Left lung (tissue), 14 donors: Measurements from ENCODE around the gene SPIN1. TPM values are rescaled to one million over a fixed set of nuclear protein-coding genes. Genes with fewer than 3 reads are reported as not detected.
"Not testable (repeated sequence)": the region's sequence is repeated elsewhere in the genome, so short reads cannot be mapped to it uniquely, and the experiment has no call there.

Experiments
- ATAC-seq: fragments of 200-7000 bp; cut with Tn5 transposase; one replicate; pipeline ENCODE4 v1.9.1; 2020; ENCODE audit warnings: moderate library complexity
- DNase-seq, 4 donors: peaks; one replicate each; pipeline ENCODE4 v3.0.0-alpha.2; 2013 to 2020
- H3K27ac ChIP-seq, 2 donors: fragments of 200-600 bp; sonication (generic) in 1 of 2; one replicate each; pipeline versions ENCODE4 v1.5.0 to v1.8.0; 2020 to 2021
- H3K27me3 ChIP-seq, 2 donors: fragments of 200-600 bp; sonication (generic) in 1 of 2; one replicate each; pipeline versions ENCODE4 v1.5.0 to v1.8.0; 2020 to 2021
- H3K36me3 ChIP-seq, 2 donors: fragments of 200-600 bp; sonication (generic) in 1 of 2; one replicate each; pipeline versions ENCODE4 v1.5.0 to v1.8.0; 2020 to 2021
- H3K4me1 ChIP-seq, 2 donors: fragments of 200-600 bp; one replicate each; pipeline ENCODE4 v1.8.0; 2021
- H3K4me3 ChIP-seq, 2 donors: fragments of 200-600 bp; sonication (generic) in 1 of 2; one replicate each; pipeline versions ENCODE4 v1.5.0 to v1.8.0; 2020 to 2021; ENCODE audit warnings: mild to moderate bottlenecking in 1 of 2
- H3K9me3 ChIP-seq, 2 donors: fragments of 200-600 bp; sonication (generic) in 1 of 2; one replicate each; pipeline versions ENCODE4 v1.5.0 to v1.8.0; 2020 to 2021
- intact Hi-C, 2 donors: fragments of 100-400 bp; cut with DNase I; formaldehyde crosslinking; loops; one replicate each; pipeline versions ENCODE4 v1.11.2 to v1.14.2; 2022
- long read RNA-seq, 12 donors: library from polyadenylated mRNA in 2 of 12; unstranded in 2 of 12; transcript quantifications; one replicate each; pipeline ENCODE4 v2.0.0 and lab custom pipeline, GENCODE V29; 2019 to 2026
- polyA plus RNA-seq, 6 donors: library from polyadenylated mRNA; unstranded; fragments of 120-200 nt; gene quantifications; one replicate each; pipeline ENCODE4 v1.2.1, GENCODE V29; 2013; ENCODE audit not compliant: insufficient read length in 6 of 6
- total RNA-seq, 2 donors: library from RNA; stranded (reverse); fragmentation: NEBNext Ultra II Directional; extraction: Animal tissue kit (Norgen Biotek cat#: 25700); gene quantifications; one replicate each; pipeline ENCODE4 v1.2.1, GENCODE V29; 2021
- TF ChIP-seq, protein P1 (sequence below), 2 donors: fragments of 200-600 bp; sonication (generic) in 1 of 2; IDR thresholded peaks; one replicate each; pipeline versions ENCODE4 v1.5.0 to v1.8.0; 2021; ENCODE audit warnings: antibody characterized with exemption in 2 of 2
- donor health status: DM: no; HTN: yes; CAD: no.
- donor health status: DM: no; HTN: no; CAD: no.

Gene SPIN1
- total RNA-seq (10 to 100 TPM; 56.1 to 71.6 TPM), polyA plus RNA-seq (100 to 1,000 TPM; 133 to 171 (median 156) TPM)
- long read RNA-seq, donor 1, full-length matches to known transcripts = 41 of 69 reads
- long read RNA-seq, donor 1, partial matches to known transcripts = 28 of 69 reads
- long read RNA-seq, donor 1, other reads (novel, unspliced or antisense) = 0 of 69 reads
- long read RNA-seq, donor 2, full-length matches to known transcripts = 35 of 64 reads
- long read RNA-seq, donor 2, partial matches to known transcripts = 29 of 64 reads
- long read RNA-seq, donor 2, other reads (novel, unspliced or antisense) = 0 of 64 reads
- long read RNA-seq, donor 3, full-length matches to known transcripts = 32 of 32 reads
- long read RNA-seq, donor 3, partial matches to known transcripts = 0 of 32 reads
- long read RNA-seq, donor 3, other reads (novel, unspliced or antisense) = 0 of 32 reads
- long read RNA-seq, donor 4, full-length matches to known transcripts = 1 of 7 reads
- long read RNA-seq, donor 4, partial matches to known transcripts = 2 of 7 reads
- long read RNA-seq, donor 4, other reads (novel, unspliced or antisense) = 4 of 7 reads
- long read RNA-seq, donor 5, full-length matches to known transcripts = 33 of 58 reads
- long read RNA-seq, donor 5, partial matches to known transcripts = 20 of 58 reads
- long read RNA-seq, donor 5, other reads (novel, unspliced or antisense) = 5 of 58 reads
- long read RNA-seq, donor 6, full-length matches to known transcripts = 17 of 22 reads
- long read RNA-seq, donor 6, partial matches to known transcripts = 5 of 22 reads
- long read RNA-seq, donor 6, other reads (novel, unspliced or antisense) = 0 of 22 reads
- long read RNA-seq, donor 7, full-length matches to known transcripts = 13 of 13 reads
- long read RNA-seq, donor 7, partial matches to known transcripts = 0 of 13 reads
- long read RNA-seq, donor 7, other reads (novel, unspliced or antisense) = 0 of 13 reads
- long read RNA-seq, donor 8, full-length matches to known transcripts = 25 of 44 reads
- long read RNA-seq, donor 8, partial matches to known transcripts = 19 of 44 reads
- long read RNA-seq, donor 8, other reads (novel, unspliced or antisense) = 0 of 44 reads
- long read RNA-seq, donor 9 = 0 reads
- long read RNA-seq, donor 10, partial matches to known transcripts = 0 of 1 reads
- long read RNA-seq, donor 10, other reads (novel, unspliced or antisense) = 1 of 1 reads
- long read RNA-seq, donor 11, full-length matches to known transcripts = 32 of 57 reads
- long read RNA-seq, donor 11, partial matches to known transcripts = 25 of 57 reads
- long read RNA-seq, donor 11, other reads (novel, unspliced or antisense) = 0 of 57 reads
- long read RNA-seq, donor 12, full-length matches to known transcripts = 21 of 27 reads
- long read RNA-seq, donor 12, partial matches to known transcripts = 6 of 27 reads
- long read RNA-seq, donor 12, other reads (novel, unspliced or antisense) = 0 of 27 reads

DNA sequence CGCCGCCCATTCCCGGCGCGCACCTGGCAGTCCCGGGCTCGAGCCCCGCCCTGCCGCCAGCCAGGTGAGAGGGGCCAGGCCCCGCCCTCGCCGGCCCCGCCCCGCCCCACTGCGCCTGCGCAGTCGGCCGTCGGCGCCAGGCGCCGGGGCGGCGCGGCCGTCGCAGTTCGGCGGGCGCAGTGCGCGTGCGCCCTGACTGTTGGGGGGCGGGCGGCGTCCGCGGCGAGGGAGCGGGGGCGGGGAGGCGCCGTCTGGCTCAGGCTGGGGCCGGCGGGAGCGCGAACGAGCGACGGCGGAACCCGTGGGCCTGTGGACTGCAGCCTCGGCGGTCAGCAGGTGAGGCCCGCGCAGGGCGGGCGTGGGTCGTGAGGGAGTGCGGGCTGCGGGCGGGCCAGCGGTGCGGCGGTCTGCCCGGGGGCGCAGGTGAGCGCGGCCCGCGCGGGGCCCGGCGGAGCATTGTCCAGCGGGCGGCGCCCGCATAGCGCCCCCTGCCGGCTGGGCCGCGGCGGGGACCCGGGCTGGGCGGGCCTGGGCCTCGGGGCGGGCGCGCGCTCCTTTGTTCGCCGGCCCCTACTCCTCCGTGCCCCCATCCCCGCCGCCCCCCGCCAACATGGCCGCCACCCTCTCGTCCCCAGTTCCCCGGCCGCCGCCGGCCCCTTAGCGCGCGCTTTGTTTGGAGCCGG, at the start of gene SPIN1:
Gene SPIN1, plus strand, starts transcription at position 242 of the 683 bp plus-strand sequence. CDS start 38,096 bp downstream, outside the sequence.
- peak within 1 kb of the TSS; percentile 81 to 83 for H3K4me3 ChIP-seq
- intact Hi-C loops = no loop called here
- ATAC-seq = peak; percentile 84
- peak within 1 kb of the TSS; percentile 82 to 93 for H3K27ac ChIP-seq
- H3K4me1 ChIP-seq = peaks cover 7 to 46% of the 10 kb centered on the region in 2 donors
- H3K9me3 ChIP-seq = no peaks in the 10 kb centered on the region
- H3K27me3 ChIP-seq = no peaks in the 10 kb centered on the region
- TF ChIP-seq, protein P1, sequence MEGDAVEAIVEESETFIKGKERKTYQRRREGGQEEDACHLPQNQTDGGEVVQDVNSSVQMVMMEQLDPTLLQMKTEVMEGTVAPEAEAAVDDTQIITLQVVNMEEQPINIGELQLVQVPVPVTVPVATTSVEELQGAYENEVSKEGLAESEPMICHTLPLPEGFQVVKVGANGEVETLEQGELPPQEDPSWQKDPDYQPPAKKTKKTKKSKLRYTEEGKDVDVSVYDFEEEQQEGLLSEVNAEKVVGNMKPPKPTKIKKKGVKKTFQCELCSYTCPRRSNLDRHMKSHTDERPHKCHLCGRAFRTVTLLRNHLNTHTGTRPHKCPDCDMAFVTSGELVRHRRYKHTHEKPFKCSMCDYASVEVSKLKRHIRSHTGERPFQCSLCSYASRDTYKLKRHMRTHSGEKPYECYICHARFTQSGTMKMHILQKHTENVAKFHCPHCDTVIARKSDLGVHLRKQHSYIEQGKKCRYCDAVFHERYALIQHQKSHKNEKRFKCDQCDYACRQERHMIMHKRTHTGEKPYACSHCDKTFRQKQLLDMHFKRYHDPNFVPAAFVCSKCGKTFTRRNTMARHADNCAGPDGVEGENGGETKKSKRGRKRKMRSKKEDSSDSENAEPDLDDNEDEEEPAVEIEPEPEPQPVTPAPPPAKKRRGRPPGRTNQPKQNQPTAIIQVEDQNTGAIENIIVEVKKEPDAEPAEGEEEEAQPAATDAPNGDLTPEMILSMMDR (IDR thresholded peaks at IDR 0.05) = peak; percentile 35 to 47
- peak; percentile 84 to 93 (median 88) for DNase-seq
- H3K36me3 ChIP-seq = no peaks in the 10 kb centered on the region

- Histone ChIP-seq H3K4me1 (no peaks in the 10 kb centered on the region), H3K27me3 (no peaks in the 10 kb centered on the region), H3K9me3 (no peaks in the 10 kb centered on the region), H3K27ac (no peak overlapping the region), H3K4me3 (no peak overlapping the region), H3K36me3 (no peaks in the 10 kb centered on the region)
- ATAC-seq (no peak), DNase-seq (no peak)
- TF ChIP-seq, protein P1 (IDR thresholded peaks at IDR 0.05) = no peak
- intact Hi-C loops = no loop called here
Measured at GRCh38 chr9:88339317-88339716, 48.9 kb upstream of the SPIN1 start.

- TF ChIP-seq, protein P1 (IDR thresholded peaks at IDR 0.05) = no peak
- no peaks in the 10 kb centered on the region for H3K4me1 ChIP-seq
- no peaks in the 10 kb centered on the region for H3K27me3 ChIP-seq
- H3K27ac ChIP-seq = no peak overlapping the region
- ATAC-seq = no peak
- intact Hi-C loops = no loop called here
- H3K4me3 ChIP-seq = no peak overlapping the region
- no peak for DNase-seq
- H3K36me3 ChIP-seq = no peaks in the 10 kb centered on the region
- no peaks in the 10 kb centered on the region for H3K9me3 ChIP-seq
Measured at GRCh38 chr9:88342246-88342645, 46.0 kb upstream of the SPIN1 start.

GRCh38 chr9:88344013-88344412, 44.2 kb upstream of the SPIN1 start:
- H3K36me3 ChIP-seq = no peaks in the 10 kb centered on the region
- no peaks in the 10 kb centered on the region for H3K4me1 ChIP-seq
- H3K9me3 ChIP-seq = no peaks in the 10 kb centered on the region
- TF ChIP-seq, protein P1 (IDR thresholded peaks at IDR 0.05) = no peak
- ATAC-seq = no peak
- H3K27ac ChIP-seq = no peak overlapping the region
- DNase-seq = no peak
- H3K27me3 ChIP-seq = no peaks in the 10 kb centered on the region
- intact Hi-C loops = no loop called here
- no peak overlapping the region for H3K4me3 ChIP-seq

- DNase-seq, H3K4me3 ChIP-seq, ATAC-seq, H3K27me3 ChIP-seq, H3K4me1 ChIP-seq, intact Hi-C loops, H3K27ac ChIP-seq, H3K36me3 ChIP-seq: not testable (repeated sequence)
- H3K9me3 ChIP-seq = peaks cover 0 to 14% of the 10 kb centered on the region in 2 donors
Measured at GRCh38 chr9:88350354-88350753, 37.9 kb upstream of the SPIN1 start.
